Gastrocnemius medialis (tissue), 4 donors: ENCODE results near the gene TEX2. TPM values are rescaled to one million over a fixed set of nuclear protein-coding genes. Genes with fewer than 3 reads are reported as not detected.

ENCODE experiments used
- ATAC-seq, 2 donors: fragments of 150-250 bp; one replicate each; pipeline ENCODE4 v1.9.1; 2016
- DNase-seq, 2 donors: peaks; one replicate each; pipeline ENCODE4 v3.0.0-alpha.2; 2019
- H3K27ac ChIP-seq, 4 donors: fragments of 200-600 bp; sonication (generic); 1 replicate in 1 of 4; 2 replicates in 3 of 4; pipeline ENCODE4 v1.5.1; 2016 to 2018; ENCODE audit warnings: mild to moderate bottlenecking in 2 of 4, moderate library complexity in 1 of 4
- H3K27me3 ChIP-seq, 3 donors: fragments of 200-600 bp; sonication (generic) in 2 of 3; 1 replicate in 1 of 3; 2 replicates in 2 of 3; pipeline versions ENCODE4 v1.5.1 to v1.6.0; 2016 to 2019; ENCODE audit warnings: mild to moderate bottlenecking in 1 of 3, moderate library complexity in 1 of 3
- H3K36me3 ChIP-seq, 2 donors: fragments of 200-600 bp; sonication (generic) in 1 of 2; one replicate each; pipeline ENCODE4 v1.5.1; 2017 to 2018
- H3K4me1 ChIP-seq, 2 donors: fragments of 200-600 bp; sonication (generic) in 1 of 2; one replicate each; pipeline ENCODE4 v1.5.1; 2016 to 2017; ENCODE audit warnings: mild to moderate bottlenecking in 2 of 2
- H3K4me3 ChIP-seq, 4 donors: fragments of 200-600 bp; sonication (generic) in 3 of 4; 1 replicate in 1 of 4; 2 replicates in 3 of 4; pipeline ENCODE4 v1.5.1; 2016 to 2019; ENCODE audit warnings: mild to moderate bottlenecking in 2 of 4
- H3K9me3 ChIP-seq, 3 donors: fragments of 200-600 bp; sonication (generic) in 2 of 3; 1 replicate in 1 of 3; 2 replicates in 2 of 3; pipeline ENCODE4 v1.5.1; 2016 to 2019
- POLR2A ChIP-seq, 2 donors: fragments of 450-650 bp; IDR thresholded peaks; one replicate each; pipeline ENCODE4 v1.6.1; 2017; ENCODE audit warnings: antibody characterized with exemption in 2 of 2, mild to moderate bottlenecking in 2 of 2, moderate library complexity in 2 of 2
- in situ Hi-C, 4 donors: fragments of 200-750 bp; cut with MboI; loops; one replicate each; pipeline versions ENCODE4 v1.15.0 to v1.8.0; 2017; ENCODE audit warnings: low sequenced_read_pairs in 4 of 4
- intact Hi-C: fragments of 100-400 bp; cut with DNase I; formaldehyde crosslinking; loops from one replicate; pipeline ENCODE4 v1.15.1; 2023; ENCODE audit warnings: low total_unique reads
- total RNA-seq, 4 donors: library from RNA; depleted of rRNA; stranded (reverse); fragments of >200 nt; gene quantifications; one replicate each; pipeline versions ENCODE4 v1.1.0 to v1.2.3, GENCODE V29; 2016
- TF ChIP-seq, protein P1 (sequence below), 5 experiments: fragments of 450-650 bp in 3 of 5; fragments of 200-600 bp in 2 of 5; sonication (generic) in 2 of 5; IDR thresholded peaks in 4 of 5; conservative IDR thresholded peaks in 1 of 5; 1 replicate in 4 of 5; 2 replicates in 1 of 5; pipeline ENCODE4 v1.5.1; 2016 to 2019; ENCODE audit warnings: antibody characterized with exemption in 5 of 5, mild to moderate bottlenecking in 3 of 5, moderate library complexity in 3 of 5

TEX2 gene
- total RNA-seq, 4 donors from 2014 or later: 39.0 to 91.1 (median 77.4) TPM

DNA sequence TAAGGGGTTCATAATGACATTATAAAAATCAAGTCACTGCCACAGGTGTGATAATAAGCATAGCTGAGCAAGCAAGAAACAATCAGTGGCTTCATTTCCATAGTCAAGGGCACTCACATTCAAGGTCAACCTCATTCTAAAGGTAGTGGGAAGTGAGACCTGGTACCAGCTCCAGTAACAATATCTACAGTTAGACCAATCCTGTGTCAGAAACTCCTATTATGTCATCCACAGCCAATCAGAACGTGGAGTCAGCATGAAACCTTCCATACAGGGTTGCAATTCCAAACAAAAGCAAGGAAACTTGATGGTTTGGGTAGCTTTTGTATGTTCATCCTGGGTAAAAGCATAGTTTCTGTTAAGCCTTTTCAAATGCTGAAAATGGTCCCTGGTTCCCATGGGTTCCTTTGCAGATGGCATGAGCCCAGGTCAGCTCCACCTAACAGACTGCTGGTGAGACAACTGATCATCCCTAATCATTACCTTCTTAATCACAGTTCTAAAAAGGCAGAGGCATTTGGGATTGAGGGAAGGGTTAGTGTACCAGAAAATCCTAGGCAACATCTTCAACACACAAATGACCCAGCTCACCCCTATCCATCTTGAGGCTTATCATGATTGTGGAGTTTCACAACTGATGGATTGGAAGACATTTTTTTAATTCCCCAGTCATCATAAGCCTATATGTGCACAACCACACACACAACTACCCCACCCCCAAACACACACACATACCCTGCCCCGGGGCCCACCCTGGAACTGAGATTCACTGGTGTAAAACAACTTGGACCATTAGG lies 30.4 kb downstream of the TEX2 start:
- ATAC-seq (no peak), DNase-seq (no peak)
- intact Hi-C loops (no loop called here), in situ Hi-C loops (no loop called here)
- Histone ChIP-seq H3K9me3 (no peaks in the 10 kb centered on the region), H3K27ac (peak overlapping the region in 3 of 4 donors; percentile 72 to 81 (median 81)), H3K27me3 (no peaks in the 10 kb centered on the region), H3K4me3 (no peak overlapping the region), H3K36me3 (no peaks in the 10 kb centered on the region), H3K4me1 (peaks cover 46 to 76% of the 10 kb centered on the region in 2 donors)
- TF ChIP-seq, protein P1, sequence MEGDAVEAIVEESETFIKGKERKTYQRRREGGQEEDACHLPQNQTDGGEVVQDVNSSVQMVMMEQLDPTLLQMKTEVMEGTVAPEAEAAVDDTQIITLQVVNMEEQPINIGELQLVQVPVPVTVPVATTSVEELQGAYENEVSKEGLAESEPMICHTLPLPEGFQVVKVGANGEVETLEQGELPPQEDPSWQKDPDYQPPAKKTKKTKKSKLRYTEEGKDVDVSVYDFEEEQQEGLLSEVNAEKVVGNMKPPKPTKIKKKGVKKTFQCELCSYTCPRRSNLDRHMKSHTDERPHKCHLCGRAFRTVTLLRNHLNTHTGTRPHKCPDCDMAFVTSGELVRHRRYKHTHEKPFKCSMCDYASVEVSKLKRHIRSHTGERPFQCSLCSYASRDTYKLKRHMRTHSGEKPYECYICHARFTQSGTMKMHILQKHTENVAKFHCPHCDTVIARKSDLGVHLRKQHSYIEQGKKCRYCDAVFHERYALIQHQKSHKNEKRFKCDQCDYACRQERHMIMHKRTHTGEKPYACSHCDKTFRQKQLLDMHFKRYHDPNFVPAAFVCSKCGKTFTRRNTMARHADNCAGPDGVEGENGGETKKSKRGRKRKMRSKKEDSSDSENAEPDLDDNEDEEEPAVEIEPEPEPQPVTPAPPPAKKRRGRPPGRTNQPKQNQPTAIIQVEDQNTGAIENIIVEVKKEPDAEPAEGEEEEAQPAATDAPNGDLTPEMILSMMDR (IDR thresholded peaks at IDR 0.05 in 4 of 5, conservative IDR thresholded peaks at IDR 0.05 in 1 of 5): no peak
- no peak for TF ChIP-seq POLR2A (IDR thresholded peaks at IDR 0.05)

- ATAC-seq: peak in 1 of 2 donors; percentile 9
- no peaks in the 10 kb centered on the region for H3K36me3 ChIP-seq
- intact Hi-C loops: no loop called here
- TF ChIP-seq POLR2A (IDR thresholded peaks at IDR 0.05): no peak
- TF ChIP-seq, protein P1 (IDR thresholded peaks at IDR 0.05 in 4 of 5, conservative IDR thresholded peaks at IDR 0.05 in 1 of 5): no peak
- in situ Hi-C loops: no loop called here
- no peaks in the 10 kb centered on the region for H3K9me3 ChIP-seq
- no peak overlapping the region for H3K4me3 ChIP-seq
- peak overlapping the region; percentile 72 to 81 (median 77) for H3K27ac ChIP-seq
- H3K4me1 ChIP-seq: peaks cover 36 to 66% of the 10 kb centered on the region in 2 donors
- H3K27me3 ChIP-seq: no peaks in the 10 kb centered on the region
- no peak for DNase-seq
Measured at GRCh38 chr17:64231567-64232141, 31.4 kb downstream of the TEX2 start.

- TF ChIP-seq, protein P1 (IDR thresholded peaks at IDR 0.05 in 4 of 5, conservative IDR thresholded peaks at IDR 0.05 in 1 of 5): no peak
- ATAC-seq (peak; percentile 59 to 66), DNase-seq (peak in 1 of 2 donors; percentile 26)
- intact Hi-C loops: no loop called here
- H3K9me3 ChIP-seq: no peaks in the 10 kb centered on the region
- in situ Hi-C loops: no loop called here
- H3K4me3 ChIP-seq: no peak overlapping the region
- no peaks in the 10 kb centered on the region for H3K36me3 ChIP-seq
- H3K27ac ChIP-seq: peak overlapping the region; percentile 72 to 81 (median 77)
- H3K4me1 ChIP-seq: peaks cover 36 to 72% of the 10 kb centered on the region in 2 donors
- H3K27me3 ChIP-seq: no peaks in the 10 kb centered on the region
Measured at GRCh38 chr17:64230791-64231408, 32.2 kb downstream of the TEX2 start.

DNA sequence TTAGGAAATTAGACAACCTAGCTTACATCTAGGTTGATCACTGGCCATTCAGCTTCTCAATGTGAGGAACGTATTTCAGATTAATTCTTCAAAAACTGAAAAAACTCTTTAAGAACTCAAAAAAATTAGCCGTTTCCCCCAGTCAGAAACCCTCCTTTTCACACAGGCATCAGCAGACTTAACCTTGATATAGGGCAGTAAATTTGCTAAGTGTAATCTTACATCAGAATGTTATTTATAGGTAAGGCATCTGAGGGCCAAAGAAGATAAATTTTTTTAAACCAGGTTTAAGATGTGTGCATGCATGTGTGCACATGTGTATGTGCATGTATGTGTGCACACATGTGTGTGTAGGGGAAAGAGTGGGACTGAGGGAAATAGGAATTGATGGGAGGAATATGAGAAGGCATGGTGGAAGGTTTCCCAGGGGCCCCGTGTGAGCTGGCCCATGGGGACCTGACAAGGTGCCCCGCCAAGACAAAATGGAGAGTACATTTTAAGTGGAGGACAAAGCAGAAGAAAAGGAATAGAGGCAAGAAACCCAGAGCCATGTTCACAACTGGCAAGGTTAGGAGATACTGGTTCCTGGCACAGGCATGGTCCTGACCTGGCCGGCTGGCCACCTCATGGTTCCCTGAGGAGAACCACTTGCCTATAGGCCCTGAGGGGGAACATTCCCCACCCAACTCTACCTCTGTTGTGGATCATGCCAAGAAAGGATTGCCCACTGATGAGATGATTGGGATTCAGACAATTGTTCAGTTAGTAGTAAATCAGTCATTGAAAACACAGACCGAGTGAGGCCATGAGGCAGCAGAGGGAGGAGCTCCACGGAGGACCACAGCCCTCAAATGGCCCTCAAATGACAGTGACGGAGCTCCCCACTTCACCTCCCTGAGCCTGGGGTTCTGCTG lies 33.0 kb downstream of the TEX2 start:
- Histone ChIP-seq H3K27ac (peak overlapping the region; percentile 72 to 81 (median 77)), H3K4me3 (no peak overlapping the region), H3K4me1 (peaks cover 36 to 71% of the 10 kb centered on the region in 2 donors), H3K36me3 (no peaks in the 10 kb centered on the region), H3K27me3 (no peaks in the 10 kb centered on the region), H3K9me3 (no peaks in the 10 kb centered on the region)
- in situ Hi-C loops (no loop called here), intact Hi-C loops (no loop called here)
- TF ChIP-seq, protein P1 (IDR thresholded peaks at IDR 0.05 in 4 of 5, conservative IDR thresholded peaks at IDR 0.05 in 1 of 5): no peak
- no peak for TF ChIP-seq POLR2A (IDR thresholded peaks at IDR 0.05)
- peak; percentile 45 to 58 for ATAC-seq
- peak in 1 of 2 donors; percentile 35 for DNase-seq
